GM19351 (cell line): Measurements from ENCODE around the gene TERB2.
A peak's percentile ranks its signal among the peaks of the same experiment; 100 is the strongest.
"Not testable (repeated sequence)": the region's sequence is repeated elsewhere in the genome, so short reads cannot be mapped to it uniquely, and the experiment has no call there.

ENCODE experiments used
- ATAC-seq: cut with Tn5 transposase; IDR thresholded peaks from one replicate; pipeline ENCODE4 v1.9.1; 2021; ENCODE audit warnings: mild to moderate bottlenecking, moderate library complexity; ENCODE audit not compliant: unreplicated experiment

TERB2 gene

GRCh38 chr15:44956388-44956787, at the start of gene TERB2:
Gene TERB2 (plus strand): TSS chr15:44956687. CDS start chr15:44956719, 32 bp downstream.
- ATAC-seq, result no peak

GRCh38 chr15:44909423-44909822, 47.1 kb upstream of the TERB2 start:
- ATAC-seq, result no peak

- no peak for ATAC-seq
These were observed 45.4 kb upstream of the TERB2 start for GRCh38 chr15:44910981-44911625.

- ATAC-seq, result not testable (repeated sequence)
These were observed 44.3 kb upstream of the TERB2 start for GRCh38 chr15:44912186-44912585.

- not testable (repeated sequence) for ATAC-seq
These were observed 43.5 kb upstream of the TERB2 start for GRCh38 chr15:44912974-44913448.

GRCh38 chr15:44918136-44918535, 38.4 kb upstream of the TERB2 start:
- no peak for ATAC-seq

GRCh38 chr15:44928658-44929057, 27.8 kb upstream of the TERB2 start:
- ATAC-seq, result not testable (repeated sequence)

GRCh38 chr15:44930283-44930682, 26.2 kb upstream of the TERB2 start:
- ATAC-seq, result not testable (repeated sequence)

- not testable (repeated sequence) for ATAC-seq
These were observed 1.8 kb downstream of the TERB2 start for GRCh38 chr15:44958302-44958701.

GRCh38 chr15:44968475-44968874, 12.0 kb downstream of the TERB2 start:
- ATAC-seq, result no peak

- no peak for ATAC-seq
These were observed 14.5 kb downstream of the TERB2 start for GRCh38 chr15:44971036-44971435.

- not testable (repeated sequence) for ATAC-seq
These were observed 19.7 kb downstream of the TERB2 start for GRCh38 chr15:44976183-44976582.

GRCh38 chr15:44977781-44978180, 21.3 kb downstream of the TERB2 start:
- not testable (repeated sequence) for ATAC-seq

- ATAC-seq, result peak; percentile 66
These were observed 23.3 kb downstream of the TERB2 start for GRCh38 chr15:44979617-44980339.

GRCh38 chr15:44984144-44984543, 27.7 kb downstream of the TERB2 start:
- not testable (repeated sequence) for ATAC-seq

- ATAC-seq, result not testable (repeated sequence)
These were observed 30.0 kb downstream of the TERB2 start for GRCh38 chr15:44986346-44987055.

- not testable (repeated sequence) for ATAC-seq
These were observed 31.2 kb downstream of the TERB2 start for GRCh38 chr15:44987711-44988110.

- ATAC-seq, result not testable (repeated sequence)
These were observed 31.8 kb downstream of the TERB2 start for GRCh38 chr15:44988184-44988869.

GRCh38 chr15:44988870-44989219, 32.4 kb downstream of the TERB2 start:
- ATAC-seq, result not testable (repeated sequence)

- not testable (repeated sequence) for ATAC-seq
These were observed 41.1 kb downstream of the TERB2 start for GRCh38 chr15:44997632-44998031.

- no peak for ATAC-seq
These were observed 42.6 kb downstream of the TERB2 start for GRCh38 chr15:44999105-44999504.
